22Rv1 (cell line): ENCODE results near the gene VIPR2.

Experiments
- CTCF ChIP-seq: fragments of 450-650 bp; IDR thresholded peaks from 2 replicates; pipeline ENCODE4 v1.5.1; 2017; ENCODE audit warnings: mild to moderate bottlenecking
- ZFX ChIP-seq: fragments of 450-650 bp; IDR thresholded peaks from 2 replicates; pipeline ENCODE4 v1.6.1; 2017; ENCODE audit warnings: antibody characterized with exemption, borderline replicate concordance

- TF ChIP-seq CTCF: no peak
- TF ChIP-seq ZFX: no peak
Observed at GRCh38 chr7:159038066-159038465, 106.6 kb downstream of the VIPR2 start.
